Tibial artery (tissue), 4 donors: Measurements from ENCODE around the gene ALOX12.
A peak's percentile ranks its signal among the peaks of the same experiment; 100 is the strongest.
"Not testable (repeated sequence)": the region's sequence is repeated elsewhere in the genome, so short reads cannot be mapped to it uniquely, and the experiment has no call there.

Experiments used
- DNase-seq, 2 donors: peaks; one replicate each; pipeline ENCODE4 v3.0.0-alpha.2; 2019
- H3K27ac ChIP-seq, 2 donors: fragments of 200-600 bp; sonication (generic) in 1 of 2; 1 replicate in 1 of 2; 2 replicates in 1 of 2; pipeline ENCODE4 v1.5.1; 2018 to 2019; ENCODE audit warnings: mild to moderate bottlenecking in 1 of 2
- H3K27me3 ChIP-seq, 2 donors: fragments of 200-600 bp; sonication (generic) in 1 of 2; one replicate each; pipeline versions ENCODE4 v1.5.1 to v1.6.0; 2016 to 2019
- H3K36me3 ChIP-seq, 3 donors: fragments of 200-600 bp; sonication (generic) in 2 of 3; one replicate each; pipeline ENCODE4 v1.5.1; 2016 to 2019; ENCODE audit warnings: mild to moderate bottlenecking in 2 of 3
- H3K4me1 ChIP-seq, 4 donors: fragments of 200-600 bp; sonication (generic) in 2 of 4; 1 replicate in 3 of 4; 2 replicates in 1 of 4; pipeline ENCODE4 v1.5.1; 2016 to 2019
- H3K4me3 ChIP-seq, 2 donors: fragments of 200-600 bp; sonication (generic) in 1 of 2; 1 replicate in 1 of 2; 2 replicates in 1 of 2; pipeline ENCODE4 v1.5.1; 2018 to 2019; ENCODE audit warnings: mild to moderate bottlenecking in 2 of 2
- H3K9me3 ChIP-seq, 3 donors: fragments of 200-600 bp; sonication (generic) in 1 of 3; one replicate each; pipeline ENCODE4 v1.5.1; 2016 to 2019
- intact Hi-C: fragments of 100-400 bp; cut with DNase I; formaldehyde crosslinking; loops from one replicate; pipeline ENCODE4 v1.15.0; 2023; ENCODE audit warnings: low total_unique reads
- TF ChIP-seq, protein P1 (sequence below), 2 experiments: fragments of 200-600 bp in 1 of 2; fragments of 450-650 bp in 1 of 2; IDR thresholded peaks; one replicate each; pipeline ENCODE4 v1.5.1; 2017 to 2019; ENCODE audit warnings: antibody characterized with exemption in 2 of 2, mild to moderate bottlenecking in 1 of 2, moderate library complexity in 1 of 2

Gene ALOX12

DNA sequence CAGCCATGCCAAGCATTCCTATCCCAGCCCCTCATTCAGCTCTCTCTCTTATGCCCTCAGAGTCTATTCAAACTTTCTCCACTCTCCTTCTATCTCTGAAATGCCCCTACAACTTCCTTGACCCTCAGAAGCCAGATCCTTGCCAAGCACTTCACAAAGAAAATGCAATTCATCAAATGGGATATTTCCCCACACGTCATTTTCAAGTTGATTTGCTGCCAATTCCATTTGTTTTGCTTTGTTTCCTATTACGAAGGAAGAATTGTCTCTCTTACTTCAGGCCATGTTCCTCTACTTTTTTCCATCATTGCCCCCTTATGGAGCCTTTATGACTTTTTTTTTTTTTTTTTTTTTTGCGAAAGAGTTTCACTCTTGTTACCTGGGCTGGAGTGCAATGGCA lies 9.2 kb upstream of the ALOX12 start:
- no peak overlapping the region for H3K27ac ChIP-seq
- intact Hi-C loops: no loop called here
- H3K36me3 ChIP-seq: no peaks in the 10 kb centered on the region
- TF ChIP-seq, protein P1, sequence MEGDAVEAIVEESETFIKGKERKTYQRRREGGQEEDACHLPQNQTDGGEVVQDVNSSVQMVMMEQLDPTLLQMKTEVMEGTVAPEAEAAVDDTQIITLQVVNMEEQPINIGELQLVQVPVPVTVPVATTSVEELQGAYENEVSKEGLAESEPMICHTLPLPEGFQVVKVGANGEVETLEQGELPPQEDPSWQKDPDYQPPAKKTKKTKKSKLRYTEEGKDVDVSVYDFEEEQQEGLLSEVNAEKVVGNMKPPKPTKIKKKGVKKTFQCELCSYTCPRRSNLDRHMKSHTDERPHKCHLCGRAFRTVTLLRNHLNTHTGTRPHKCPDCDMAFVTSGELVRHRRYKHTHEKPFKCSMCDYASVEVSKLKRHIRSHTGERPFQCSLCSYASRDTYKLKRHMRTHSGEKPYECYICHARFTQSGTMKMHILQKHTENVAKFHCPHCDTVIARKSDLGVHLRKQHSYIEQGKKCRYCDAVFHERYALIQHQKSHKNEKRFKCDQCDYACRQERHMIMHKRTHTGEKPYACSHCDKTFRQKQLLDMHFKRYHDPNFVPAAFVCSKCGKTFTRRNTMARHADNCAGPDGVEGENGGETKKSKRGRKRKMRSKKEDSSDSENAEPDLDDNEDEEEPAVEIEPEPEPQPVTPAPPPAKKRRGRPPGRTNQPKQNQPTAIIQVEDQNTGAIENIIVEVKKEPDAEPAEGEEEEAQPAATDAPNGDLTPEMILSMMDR (IDR thresholded peaks at IDR 0.05): no peak
- H3K4me3 ChIP-seq: no peak overlapping the region
- no peaks in the 10 kb centered on the region for H3K27me3 ChIP-seq
- H3K9me3 ChIP-seq: no peaks in the 10 kb centered on the region
- DNase-seq: no peak
- H3K4me1 ChIP-seq: no peaks in the 10 kb centered on the region

DNA sequence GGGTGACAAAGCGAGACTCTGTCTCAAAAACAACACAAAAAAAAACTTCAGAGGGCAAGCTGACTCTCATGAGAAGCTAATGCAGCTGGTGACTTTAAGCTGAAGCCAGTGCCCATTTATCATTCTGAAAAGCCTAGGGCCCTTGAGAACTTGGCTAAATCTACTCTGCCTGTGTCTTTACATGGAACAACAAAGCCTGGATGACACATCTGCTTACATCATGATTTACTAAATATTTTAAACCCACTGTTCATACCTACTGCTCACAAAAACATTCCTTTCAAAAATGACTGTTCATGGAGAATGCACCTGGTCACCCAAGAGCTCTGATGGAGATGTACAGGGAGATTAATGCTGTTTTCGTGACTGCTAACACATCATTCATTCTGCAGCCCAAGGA lies 6.1 kb upstream of the ALOX12 start:
- DNase-seq: no peak
- TF ChIP-seq, protein P1 (IDR thresholded peaks at IDR 0.05): no peak
- H3K4me1 ChIP-seq: no peaks in the 10 kb centered on the region
- intact Hi-C loops: no loop called here
- H3K9me3 ChIP-seq: no peaks in the 10 kb centered on the region
- H3K27me3 ChIP-seq: no peaks in the 10 kb centered on the region
- H3K4me3 ChIP-seq: no peak overlapping the region
- H3K36me3 ChIP-seq: no peaks in the 10 kb centered on the region
- no peak overlapping the region for H3K27ac ChIP-seq

DNA sequence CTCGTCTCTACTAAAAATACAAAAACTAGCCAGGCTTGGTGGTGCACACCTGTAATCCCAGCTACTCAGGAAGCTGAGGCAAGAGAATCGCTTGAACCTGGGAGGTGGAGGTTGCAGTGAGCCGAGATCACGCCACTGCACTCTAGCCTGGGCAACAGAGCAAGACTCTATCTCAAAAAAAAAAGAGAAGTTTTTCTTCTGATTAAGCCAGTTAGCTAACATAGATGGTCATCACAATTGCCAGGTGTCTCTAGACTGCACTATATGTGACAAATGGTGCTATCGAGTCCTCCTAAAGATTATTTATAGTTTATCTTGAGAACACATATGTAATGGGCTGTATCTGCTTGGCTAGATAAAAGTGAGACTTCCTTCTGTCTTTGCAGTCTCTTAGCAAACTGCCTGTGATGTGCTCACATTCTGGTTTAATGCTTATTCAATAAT lies 2.2 kb upstream of the ALOX12 start:
- H3K27ac ChIP-seq, H3K4me3 ChIP-seq, intact Hi-C loops, H3K9me3 ChIP-seq, DNase-seq: not testable (repeated sequence)
- peaks cover 3 to 15% (median 13%) of the 10 kb centered on the region in 4 donors for H3K4me1 ChIP-seq
- H3K27me3 ChIP-seq: peaks cover 0 to 11% of the 10 kb centered on the region in 2 donors
- peaks cover 0 to 15% (median 15%) of the 10 kb centered on the region in 3 donors for H3K36me3 ChIP-seq

DNA sequence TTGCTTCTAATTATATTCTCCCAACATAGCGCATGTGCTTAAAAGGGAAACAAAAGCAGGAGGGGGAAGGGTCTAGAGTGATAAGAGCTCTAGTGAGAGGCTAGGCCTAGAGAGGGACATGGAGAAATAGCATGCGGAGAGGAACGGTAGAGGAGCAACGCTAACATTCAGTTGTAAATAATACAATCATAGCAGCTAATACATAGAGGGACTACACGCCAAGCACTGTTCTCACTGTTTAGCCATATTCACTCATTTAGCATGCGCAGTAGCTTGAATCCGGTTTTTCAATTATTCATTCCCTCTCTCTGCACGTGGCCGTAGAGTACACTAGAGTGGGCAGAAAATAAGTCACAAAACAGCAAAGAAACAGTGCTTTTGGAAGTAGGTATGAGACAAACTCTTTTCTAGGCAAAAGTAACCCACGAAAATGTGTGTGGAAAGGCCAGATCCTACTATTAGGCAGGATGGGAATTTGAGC lies 1.7 kb upstream of the ALOX12 start:
- H3K4me3 ChIP-seq: no peak overlapping the region
- DNase-seq: no peak
- peaks cover 3 to 15% (median 13%) of the 10 kb centered on the region in 4 donors for H3K4me1 ChIP-seq
- no peaks in the 10 kb centered on the region for H3K9me3 ChIP-seq
- H3K27me3 ChIP-seq: peaks cover 0 to 11% of the 10 kb centered on the region in 2 donors
- TF ChIP-seq, protein P1 (IDR thresholded peaks at IDR 0.05): no peak
- H3K36me3 ChIP-seq: peaks cover 0 to 21% (median 21%) of the 10 kb centered on the region in 3 donors
- intact Hi-C loops: no loop called here
- H3K27ac ChIP-seq: no peak overlapping the region

DNA sequence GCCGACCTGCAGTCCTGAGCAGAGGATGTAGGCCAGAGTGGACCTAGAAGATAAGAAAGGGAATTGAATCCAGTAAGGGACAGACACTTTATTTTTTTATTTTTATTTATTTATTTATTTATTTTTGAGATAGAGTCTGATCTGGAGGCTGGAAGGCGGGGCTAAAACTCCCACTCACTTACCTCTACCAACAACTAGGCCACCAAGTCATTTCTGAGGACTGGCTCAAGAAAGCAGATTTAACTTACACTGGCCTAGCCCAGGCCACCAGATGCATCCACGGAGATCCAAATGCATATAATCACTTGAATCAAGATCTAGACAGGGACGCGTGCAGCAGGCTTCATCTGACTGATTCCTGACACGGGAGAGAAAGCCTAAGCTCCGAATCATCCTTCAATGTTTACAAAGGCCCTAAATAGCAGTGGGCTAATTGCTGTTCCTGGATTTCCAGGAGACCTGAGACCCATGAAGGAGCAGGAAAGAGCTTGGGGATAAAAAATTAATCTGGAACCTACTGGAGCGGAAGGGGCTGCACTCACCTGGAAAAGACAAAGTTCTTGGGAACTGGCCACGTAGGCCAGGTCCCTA lies 1.1 kb upstream of the ALOX12 start:
- H3K4me1 ChIP-seq: peaks cover 3 to 15% (median 13%) of the 10 kb centered on the region in 4 donors
- H3K27me3 ChIP-seq: peaks cover 0 to 11% of the 10 kb centered on the region in 2 donors
- TF ChIP-seq, protein P1 (IDR thresholded peaks at IDR 0.05): no peak
- DNase-seq: no peak
- H3K36me3 ChIP-seq: peaks cover 0 to 27% (median 27%) of the 10 kb centered on the region in 3 donors
- H3K27ac ChIP-seq: no peak overlapping the region
- no peaks in the 10 kb centered on the region for H3K9me3 ChIP-seq
- H3K4me3 ChIP-seq: no peak overlapping the region
- intact Hi-C loops: no loop called here

DNA sequence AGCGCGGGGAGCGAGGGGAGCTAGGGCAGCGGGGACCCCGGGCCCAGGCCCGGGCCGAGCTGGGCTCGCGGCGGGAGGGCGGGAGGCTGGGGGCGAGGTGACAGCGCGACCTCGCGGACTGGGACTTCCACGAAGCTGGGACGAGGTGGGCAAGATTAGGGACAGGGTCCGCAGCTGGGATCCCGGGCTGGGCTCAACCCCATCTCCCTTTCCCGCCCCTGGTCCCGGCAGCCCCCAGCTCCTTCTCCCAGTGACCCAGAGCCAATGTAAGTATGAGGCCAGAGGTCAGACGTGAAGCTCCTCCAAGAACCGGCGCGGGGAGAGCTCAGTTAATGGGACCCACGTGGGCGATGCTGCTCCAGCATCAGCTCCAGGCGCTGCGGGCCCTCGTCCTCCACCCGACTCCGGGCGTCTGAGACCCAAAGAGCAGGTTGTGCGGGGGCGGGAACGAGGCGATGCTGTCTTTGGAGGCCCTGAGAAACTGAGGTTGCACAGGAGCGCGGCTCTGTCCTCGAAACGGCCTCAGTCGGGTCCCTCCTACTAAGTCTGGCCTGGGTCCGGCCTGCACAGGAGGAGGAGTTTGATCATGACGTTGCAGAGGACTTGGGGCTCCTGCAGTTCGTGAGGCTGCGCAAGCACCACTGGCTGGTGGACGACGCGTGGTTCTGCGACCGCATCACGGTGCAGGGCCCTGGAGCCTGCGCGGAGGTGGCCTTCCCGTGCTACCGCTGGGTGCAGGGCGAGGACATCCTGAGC lies 585 bp downstream of the ALOX12 start:
- intact Hi-C loops: no loop called here
- H3K27me3 ChIP-seq: peaks cover 0 to 11% of the 10 kb centered on the region in 2 donors
- H3K27ac ChIP-seq: no peak overlapping the region
- no peak for DNase-seq
- no peaks in the 10 kb centered on the region for H3K9me3 ChIP-seq
- TF ChIP-seq, protein P1 (IDR thresholded peaks at IDR 0.05): no peak
- H3K4me3 ChIP-seq: peak overlapping the region; percentile 30 to 39
- H3K4me1 ChIP-seq: peaks cover 3 to 15% (median 13%) of the 10 kb centered on the region in 4 donors
- H3K36me3 ChIP-seq: peaks cover 7 to 43% (median 38%) of the 10 kb centered on the region in 3 donors
